PC-3 (cell line): ENCODE data around the gene RPS6KA2. TPM values are rescaled to one million over a fixed set of nuclear protein-coding genes. Genes with fewer than 3 reads are reported as not detected.

Experiments used
- ATAC-seq: fragments of 200-7000 bp; cut with Tn5 transposase; 2 replicates; pipeline ENCODE4 v1.9.1; 2020; ENCODE audit warnings: mild to moderate bottlenecking, moderate library complexity
- BruUV-seq: library from RNA; stranded (reverse); fragments of 400-500 nt; replicated peaks from 2 replicates; lab custom pipeline; 2021; lab: Mats Ljungman, UMichigan
- CTCF ChIA-PET: fragments of 300-600 bp; sonication (Branson Sonifier 250); formaldehyde crosslinking; loops from one replicate; lab custom pipeline; 2022; ENCODE audit warnings: antibody characterized with exemption; lab: Charles Lee
- POLR2A ChIA-PET: fragments of 300-600 bp; sonication (Branson Sonifier 250); formaldehyde crosslinking; loops from one replicate; lab custom pipeline; 2022; ENCODE audit warnings: antibody characterized with exemption; ENCODE audit not compliant: unreplicated experiment; lab: Charles Lee
- DNase-seq: peaks from one replicate; pipeline ENCODE4 v3.0.0-alpha.2; 2015
- H2AFZ ChIP-seq: fragments of 300-600 bp; sonication (generic); 2 replicates; pipeline ENCODE4 v1.6.0; 2016; ENCODE audit warnings: antibody characterized with exemption, low read length
- H3F3A ChIP-seq: fragments of 300-600 bp; sonication (generic); one replicate; pipeline ENCODE4 v1.6.0; 2017; ENCODE audit warnings: antibody characterized with exemption, low read length, control low read depth, mild to moderate bottlenecking; ENCODE audit not compliant: unreplicated experiment
- H3K27ac ChIP-seq: fragments of 300-600 bp; sonication (generic); 2 replicates; pipeline ENCODE4 v1.5.1; 2016; ENCODE audit warnings: mild to moderate bottlenecking, low read length
- H3K27me3 ChIP-seq: fragments of 300-600 bp; sonication (generic); 2 replicates; pipeline ENCODE4 v1.6.1; 2016; ENCODE audit warnings: low read length, mixed read lengths
- H3K36me3 ChIP-seq: fragments of 300-600 bp; sonication (generic); 2 replicates; pipeline ENCODE4 v1.6.1; 2016; ENCODE audit warnings: low read depth, mixed run types, low read length, mixed read lengths
- H3K4me1 ChIP-seq: fragments of 300-600 bp; sonication (generic); 2 replicates; pipeline ENCODE4 v1.5.1; 2016; ENCODE audit warnings: low read length; ENCODE audit not compliant: insufficient read depth
- H3K4me2 ChIP-seq: fragments of 300-600 bp; sonication (generic); 2 replicates; pipeline ENCODE4 v1.6.0; 2016; ENCODE audit warnings: low read length
- H3K4me3 ChIP-seq: fragments of 300-600 bp; sonication (generic); 2 replicates; pipeline ENCODE4 v1.5.1; 2016; ENCODE audit warnings: mild to moderate bottlenecking, low read length, mixed read lengths
- H3K79me2 ChIP-seq: fragments of 300-600 bp; sonication (generic); 2 replicates; pipeline ENCODE4 v1.6.1; 2017; ENCODE audit warnings: low read length, mixed read lengths
- H3K9ac ChIP-seq: fragments of 300-600 bp; sonication (generic); 2 replicates; pipeline ENCODE4 v1.6.0; 2016; ENCODE audit warnings: mild to moderate bottlenecking, low read length
- H3K9me2 ChIP-seq: fragments of 300-600 bp; sonication (generic); replicated peaks from 2 replicates; pipeline ENCODE4 v1.6.1; 2016; ENCODE audit warnings: mixed run types, low read length, mixed read lengths
- H3K9me3 ChIP-seq: fragments of 300-600 bp; sonication (generic); 2 replicates; pipeline ENCODE4 v1.6.1; 2016; ENCODE audit warnings: low read length, mixed read lengths
- H4K20me1 ChIP-seq: fragments of 300-600 bp; sonication (generic); 2 replicates; pipeline ENCODE4 v1.6.1; 2016; ENCODE audit warnings: low read length, mixed read lengths
- CTCF ChIP-seq: fragments of 300-600 bp; sonication (generic); conservative IDR thresholded peaks from 2 replicates; pipeline ENCODE4 v1.5.1; 2017; ENCODE audit warnings: antibody characterized with exemption, low read depth, mild to moderate bottlenecking, low read length
- EZH2 ChIP-seq: fragments of 300-600 bp; sonication (generic); IDR thresholded peaks from one replicate; pipeline ENCODE4 v1.6.1; 2017; ENCODE audit warnings: antibody characterized with exemption, mild to moderate bottlenecking, low read length; ENCODE audit not compliant: unreplicated experiment
- EZH2phosphoT487 ChIP-seq: fragments of 300-600 bp; sonication (generic); IDR thresholded peaks from 2 replicates; pipeline ENCODE4 v1.6.1; 2018; ENCODE audit warnings: mild to moderate bottlenecking, antibody characterized with exemption, low read length, borderline replicate concordance
- intact Hi-C: fragments of 100-400 bp; cut with micrococcal nuclease; formaldehyde crosslinking; loops from 2 replicates; pipeline ENCODE4 v1.9.0; 2023
- total RNA-seq: library from RNA; depleted of rRNA; stranded (reverse); fragments of >200 nt; gene quantifications from 2 replicates; pipeline ENCODE4 v1.2.3, GENCODE V29; 2014

Gene RPS6KA2
- total RNA-seq, 1 experiment from 2014 or later = 5.1 TPM

GRCh38 chr6:166509193-166509592, 117.9 kb downstream of the RPS6KA2 start:
- ATAC-seq (no peak), DNase-seq (no peak)
- no peaks in the 10 kb centered on the region for H3F3A ChIP-seq
- no peaks in the 10 kb centered on the region for H3K79me2 ChIP-seq
- H3K36me3 ChIP-seq = no peaks in the 10 kb centered on the region
- no peak overlapping the region for H3K4me2 ChIP-seq
- H3K9ac ChIP-seq = no peak overlapping the region
- H2AFZ ChIP-seq = no peak overlapping the region
- no peaks in the 10 kb centered on the region for H3K9me3 ChIP-seq
- no peaks in the 10 kb centered on the region for H3K9me2 ChIP-seq
- H4K20me1 ChIP-seq = no peaks in the 10 kb centered on the region
- H3K4me1 ChIP-seq = no peaks in the 10 kb centered on the region
- ChIA-PET POLR2A (no interaction called here), CTCF (no interaction called here)
- TF ChIP-seq EZH2phosphoT487 (no peak), CTCF (no peak), EZH2 (no peak)
- H3K27ac ChIP-seq = no peak overlapping the region
- H3K4me3 ChIP-seq = no peak overlapping the region
- no TSS peak for BruUV-seq
- intact Hi-C loops = no loop called here
- H3K27me3 ChIP-seq = no peaks in the 10 kb centered on the region

- Histone ChIP-seq H3K27ac (no peak overlapping the region), H3K9ac (no peak overlapping the region), H3K4me1 (no peaks in the 10 kb centered on the region), H3K27me3 (no peaks in the 10 kb centered on the region), H3K9me2 (no peaks in the 10 kb centered on the region), H3F3A (no peaks in the 10 kb centered on the region), H3K79me2 (no peaks in the 10 kb centered on the region), H3K36me3 (no peaks in the 10 kb centered on the region), H2AFZ (no peak overlapping the region), H4K20me1 (no peaks in the 10 kb centered on the region), H3K4me2 (no peak overlapping the region), H3K9me3 (no peaks in the 10 kb centered on the region), H3K4me3 (no peak overlapping the region)
- no TSS peak for BruUV-seq
- no peak for TF ChIP-seq EZH2phosphoT487
- TF ChIP-seq EZH2 = no peak
- TF ChIP-seq CTCF = no peak
- intact Hi-C loops = no loop called here
- no peak for DNase-seq
- no peak for ATAC-seq
- POLR2A ChIA-PET = no interaction called here
- CTCF ChIA-PET = no interaction called here
Observed at GRCh38 chr6:166508726-166509125, 118.3 kb downstream of the RPS6KA2 start.

- POLR2A ChIA-PET = no interaction called here
Observed at GRCh38 chr6:166507809-166508564, 119.1 kb downstream of the RPS6KA2 start.

More at GRCh38 chr6:166507809-166508564, 119.1 kb downstream of the RPS6KA2 start:
- Histone ChIP-seq H3K4me2 (no peak overlapping the region), H3K79me2 (no peaks in the 10 kb centered on the region), H3K9ac (no peak overlapping the region), H3K36me3 (no peaks in the 10 kb centered on the region), H3K4me3 (no peak overlapping the region), H4K20me1 (no peaks in the 10 kb centered on the region), H3K9me2 (no peaks in the 10 kb centered on the region), H3K4me1 (no peaks in the 10 kb centered on the region), H3K9me3 (no peaks in the 10 kb centered on the region), H3K27me3 (no peaks in the 10 kb centered on the region), H2AFZ (no peak overlapping the region), H3K27ac (no peak overlapping the region), H3F3A (no peaks in the 10 kb centered on the region)
- TF ChIP-seq CTCF (no peak), EZH2 (no peak), EZH2phosphoT487 (no peak)
- ATAC-seq (no peak), DNase-seq (no peak)
- intact Hi-C loops = no loop called here
- no TSS peak for BruUV-seq
- CTCF ChIA-PET = no interaction called here
